ENCODE results near the gene FAM13A.
A peak's percentile ranks its signal among the peaks of the same experiment; 100 is the strongest.

The FAM13A gene

GRCh38 chr4:88843067-88843685, 213.8 kb downstream of the FAM13A start:
- no peak overlapping the region for H3K4me3 ChIP-seq (ENCODE audit: low read depth, low read length)
- no peak for TF ChIP-seq CTCF (IDR thresholded peaks at IDR 0.05; ENCODE audit: control insufficient read depth, extremely low read depth, insufficient read depth)
- peak; percentile 95 for DNase-seq (ENCODE audit: low read depth)

- DNase-seq (ENCODE audit: low read depth) = no peak
- no peak for TF ChIP-seq CTCF (IDR thresholded peaks at IDR 0.05; ENCODE audit: control insufficient read depth, extremely low read depth, insufficient read depth)
These were observed 215.3 kb downstream of the FAM13A start for GRCh38 chr4:88841635-88842034.

GRCh38 chr4:88836216-88836615, 220.8 kb downstream of the FAM13A start:
- no peak for TF ChIP-seq CTCF (IDR thresholded peaks at IDR 0.05; ENCODE audit: control insufficient read depth, extremely low read depth, insufficient read depth)
- H3K4me3 ChIP-seq (ENCODE audit: low read depth, low read length) = no peak overlapping the region
- DNase-seq (ENCODE audit: low read depth) = no peak

More at GRCh38 chr4:88841635-88842034, 215.3 kb downstream of the FAM13A start:
- H3K4me3 ChIP-seq (ENCODE audit: low read depth, low read length) = no peak overlapping the region

- no peak overlapping the region for H3K4me3 ChIP-seq (ENCODE audit: low read depth, low read length)
- DNase-seq (ENCODE audit: low read depth) = no peak
- TF ChIP-seq CTCF (IDR thresholded peaks at IDR 0.05; ENCODE audit: control insufficient read depth, extremely low read depth, insufficient read depth) = no peak
These were observed 226.0 kb downstream of the FAM13A start for GRCh38 chr4:88831031-88831430.

GRCh38 chr4:88830598-88830997, 226.4 kb downstream of the FAM13A start:
- no peak for TF ChIP-seq CTCF (IDR thresholded peaks at IDR 0.05; ENCODE audit: control insufficient read depth, extremely low read depth, insufficient read depth)
- H3K4me3 ChIP-seq (ENCODE audit: low read depth, low read length) = no peak overlapping the region
- no peak for DNase-seq (ENCODE audit: low read depth)

- TF ChIP-seq CTCF (IDR thresholded peaks at IDR 0.05; ENCODE audit: control insufficient read depth, extremely low read depth, insufficient read depth) = no peak
- DNase-seq (ENCODE audit: low read depth) = no peak
- H3K4me3 ChIP-seq (ENCODE audit: low read depth, low read length) = no peak overlapping the region
These were observed 228.0 kb downstream of the FAM13A start for GRCh38 chr4:88828842-88829571.

Data from LNCaP clone FGC (cell line).